Heart right ventricle (tissue), 16 donors: Measurements from ENCODE around the gene MEIS3. TPM values are rescaled to one million over a fixed set of nuclear protein-coding genes. Genes with fewer than 3 reads are reported as not detected.

ENCODE experiments used
- ATAC-seq, 8 donors: fragments of 200-7000 bp; cut with Tn5 transposase; one replicate each; pipeline ENCODE4 v1.9.1; 2020; ENCODE audit warnings: mild to moderate bottlenecking in 8 of 8, moderate library complexity in 8 of 8, moderate number of reproducible peaks in 1 of 8
- DNase-seq, 2 donors: peaks; one replicate each; pipeline ENCODE4 v3.0.0-alpha.2; 2020
- H3K27ac ChIP-seq, 10 donors: fragments of 200-600 bp; sonication (generic) in 2 of 10; one replicate each; pipeline versions ENCODE4 v1.5.0 to v1.8.0; 2020 to 2022; ENCODE audit warnings: mild to moderate bottlenecking in 3 of 10
- H3K27me3 ChIP-seq, 7 donors: fragments of 200-600 bp; one replicate each; pipeline ENCODE4 v1.8.0; 2021 to 2022; ENCODE audit warnings: mild to moderate bottlenecking in 2 of 7
- H3K36me3 ChIP-seq, 9 donors: fragments of 200-600 bp; sonication (generic) in 1 of 9; one replicate each; pipeline versions ENCODE4 v1.5.0 to v1.8.0; 2020 to 2022; ENCODE audit warnings: mild to moderate bottlenecking in 2 of 9
- H3K4me1 ChIP-seq, 9 donors: fragments of 200-600 bp; sonication (generic) in 1 of 9; one replicate each; pipeline versions ENCODE4 v1.5.0 to v1.8.0; 2020 to 2022; ENCODE audit warnings: mild to moderate bottlenecking in 4 of 9
- H3K4me3 ChIP-seq, 10 donors: fragments of 200-600 bp; sonication (generic) in 2 of 10; one replicate each; pipeline versions ENCODE4 v1.5.0 to v1.8.0; 2020 to 2022; ENCODE audit warnings: mild to moderate bottlenecking in 7 of 10, moderate library complexity in 2 of 10
- H3K9me3 ChIP-seq, 11 donors: fragments of 200-600 bp in 10 of 11; sonication (generic) in 2 of 11; one replicate each; pipeline versions ENCODE4 v1.5.0 to v1.8.0; 2013 to 2022; ENCODE audit warnings: mild to moderate bottlenecking in 2 of 11, control low read depth in 1 of 11, moderate library complexity in 1 of 11
- CTCF ChIP-seq, 9 donors: fragments of 200-600 bp; sonication (generic) in 2 of 9; IDR thresholded peaks; one replicate each; pipeline versions ENCODE4 v1.5.0 to v1.8.0; 2021 to 2022; ENCODE audit warnings: antibody characterized with exemption in 9 of 9, mild to moderate bottlenecking in 5 of 9, moderate library complexity in 1 of 9
- WGBS, 2 donors: extraction: QIAGEN DNeasy Blood & Tissue Kit; methylation state at CpG; one replicate each; pipeline ENCODE4 v1.1.7; 2013; ENCODE audit warnings: inconsistent platforms in 1 of 2; 5-methylcytosine and 5-hydroxymethylcytosine counted together
- intact Hi-C, 10 donors: fragments of 100-400 bp; cut with DNase I; formaldehyde crosslinking; loops; one replicate each; pipeline versions ENCODE4 v1.11.1 to v1.14.2; 2022
- polyA plus RNA-seq, 2 donors: library from polyadenylated mRNA; stranded (reverse); fragments of 200-250 nt; gene quantifications; one replicate each; pipeline ENCODE4 v1.2.3, GENCODE V29; 2013
- total RNA-seq, 10 donors: library from RNA; stranded (reverse); fragmentation: NEBNext Ultra II Directional in 3 of 10; extraction: Animal tissue kit (Norgen Biotek cat#: 25700) in 3 of 10; gene quantifications; one replicate each; pipeline versions ENCODE4 v1.2.1 to v1.2.4, GENCODE V29; 2021 to 2023
- donor health status: Arrhythmogenic right ventricular cardiomyopathy.
- donor health status: ischemic (EF 13 %, LVEDD 7.1; RV severe dilation, severe dysfunction).
- donor health status: healthy with polysubstance abuse.
- donor health status: DM: no; HTN: yes; CAD: no.
- donor health status: DM: no; HTN: no; CAD: no.
- donor health status: ischemic (EF 25% LVEDD 6.9; RV normal size, moderate dysfunction).
- donor health status: ischemic (EF 25% LVEDD 5.7; RV mildly dilated, moderate dysfunction).
- donor health status: healthy.
- donor health status: DM: yes; HTN: yes; CAD: no.
- donor health status: Ischemic cardiomyopathy.
- donor health status: ischemic (EF 35%, LVEDD 5.7; RV mildly dilated, moderate dysfunction).
- donor health status: nonischemic (EF 11% LVEDD 7.7; RV severe dilation, severe dysfunction).
- donor health status: DM: yes; HTN: yes; CAD: no.
- donor health status: PGD.
- donor health status: ischemic (EF 29% LVEDD 5.4; RV normal size, mild dysfunction).
- donor health status: nonischemic (EF 23%, LVEDD 6.1; RV moderate dilation, normal function).

The MEIS3 gene
- total and polyA plus RNA-seq, 12 donors, result 0.71 to 7.2 (median 2.5) TPM

- ATAC-seq (no peak), DNase-seq (no peak)
- 88 to 93% methylated on average over 14 of the region's 14 CpGs for WGBS, 2 donors
- Histone ChIP-seq H3K9me3 (no peaks in the 10 kb centered on the region), H3K4me1 (no peaks in the 10 kb centered on the region), H3K4me3 (no peak overlapping the region), H3K36me3 (no peaks in the 10 kb centered on the region), H3K27ac (no peak overlapping the region), H3K27me3 (peaks cover 0 to 60% (median 45%) of the 10 kb centered on the region in 7 donors)
- intact Hi-C loops, result no loop called here
- no peak for TF ChIP-seq CTCF (IDR thresholded peaks at IDR 0.05)
These were observed 11.0 kb downstream of the MEIS3 start for GRCh38 chr19:47408156-47408938.

- no peak overlapping the region for H3K27ac ChIP-seq
- peaks cover 0 to 58% (median 44%) of the 10 kb centered on the region in 7 donors for H3K27me3 ChIP-seq
- intact Hi-C loops, result no loop called here
- no peaks in the 10 kb centered on the region for H3K9me3 ChIP-seq
- no peaks in the 10 kb centered on the region for H3K4me1 ChIP-seq
- WGBS, 2 donors, result 18 to 27% methylated on average over 14 of the region's 14 CpGs
- DNase-seq, result no peak
- H3K4me3 ChIP-seq, result no peak overlapping the region
- H3K36me3 ChIP-seq, result no peaks in the 10 kb centered on the region
- ATAC-seq, result no peak
- TF ChIP-seq CTCF (IDR thresholded peaks at IDR 0.05), result no peak
These were observed 11.9 kb downstream of the MEIS3 start for GRCh38 chr19:47407417-47407774.

GRCh38 chr19:47406711-47407416 is 12.5 kb downstream of the MEIS3 start:
- WGBS, 2 donors, result 18 to 22% methylated on average over 45 to 47 of the region's 47 CpGs
- ATAC-seq (peak in 4 of 8 donors; percentile 46 to 61 (median 56)), DNase-seq (no peak)
- no peak for TF ChIP-seq CTCF (IDR thresholded peaks at IDR 0.05)
- intact Hi-C loops, result no loop called here
- no peaks in the 10 kb centered on the region for H3K9me3 ChIP-seq
- no peaks in the 10 kb centered on the region for H3K4me1 ChIP-seq
- H3K4me3 ChIP-seq, result no peak overlapping the region
- no peaks in the 10 kb centered on the region for H3K36me3 ChIP-seq
- H3K27me3 ChIP-seq, result peaks cover 0 to 60% (median 44%) of the 10 kb centered on the region in 7 donors
- no peak overlapping the region for H3K27ac ChIP-seq

GRCh38 chr19:47405854-47406417 is 13.4 kb downstream of the MEIS3 start:
- TF ChIP-seq CTCF (IDR thresholded peaks at IDR 0.05), result no peak
- Histone ChIP-seq H3K4me1 (no peaks in the 10 kb centered on the region), H3K4me3 (no peak overlapping the region), H3K36me3 (no peaks in the 10 kb centered on the region), H3K27ac (no peak overlapping the region), H3K9me3 (no peaks in the 10 kb centered on the region), H3K27me3 (peaks cover 0 to 54% (median 41%) of the 10 kb centered on the region in 7 donors)
- intact Hi-C loops, result no loop called here
- ATAC-seq, result no peak
- DNase-seq, result no peak
- 86 to 94% methylated on average over 5 of the region's 5 CpGs for WGBS, 2 donors
